Hepatocyte (in vitro differentiated cells): Measurements from ENCODE around the gene DAW1. TPM values are rescaled to one million over a fixed set of nuclear protein-coding genes. Genes with fewer than 3 reads are reported as not detected.
A peak's percentile ranks its signal among the peaks of the same experiment; 100 is the strongest.

Source experiments
- DNase-seq: peaks from one replicate; pipeline ENCODE4 v3.0.0-alpha.2; 2016; ENCODE audit warnings: low spot score
- H2AFZ ChIP-seq: fragments of 200-600 bp; sonication (generic); 2 replicates; pipeline ENCODE4 v1.6.0; 2016; ENCODE audit warnings: antibody characterized with exemption, mild to moderate bottlenecking
- H3K27ac ChIP-seq: fragments of 200-600 bp; sonication (generic); 2 replicates; pipeline ENCODE4 v1.5.1; 2016; ENCODE audit warnings: mild to moderate bottlenecking
- H3K27me3 ChIP-seq: fragments of 200-600 bp; sonication (generic); 2 replicates; pipeline ENCODE4 v1.6.1; 2016
- H3K36me3 ChIP-seq: fragments of 200-600 bp; sonication (generic); replicated peaks from 2 replicates; pipeline ENCODE4 v1.5.1; 2016; ENCODE audit warnings: low read depth; ENCODE audit not compliant: insufficient read depth
- H3K4me1 ChIP-seq: fragments of 200-600 bp; sonication (generic); 2 replicates; pipeline ENCODE4 v1.5.1; 2016; ENCODE audit warnings: mild to moderate bottlenecking, moderate library complexity; ENCODE audit not compliant: insufficient read depth
- H3K4me2 ChIP-seq: fragments of 200-600 bp; sonication (generic); 2 replicates; pipeline ENCODE4 v1.6.0; 2016
- H3K4me3 ChIP-seq: fragments of 200-600 bp; sonication (generic); 2 replicates; pipeline ENCODE4 v1.5.1; 2016; ENCODE audit warnings: mild to moderate bottlenecking
- H3K79me2 ChIP-seq: fragments of 200-600 bp; sonication (generic); 2 replicates; pipeline ENCODE4 v1.6.0; 2017; ENCODE audit warnings: mild to moderate bottlenecking
- H3K9me2 ChIP-seq: fragments of 200-600 bp; sonication (generic); replicated peaks from 2 replicates; pipeline ENCODE4 v1.6.0; 2017; ENCODE audit warnings: mild to moderate bottlenecking; ENCODE audit not compliant: insufficient read depth
- H3K9me3 ChIP-seq: fragments of 200-600 bp; sonication (generic); 2 replicates; pipeline ENCODE4 v1.5.1; 2016; ENCODE audit warnings: low read depth, mild to moderate bottlenecking
- H4K20me1 ChIP-seq: fragments of 200-600 bp; sonication (generic); 2 replicates; pipeline ENCODE4 v1.6.0; 2016; ENCODE audit warnings: mild to moderate bottlenecking; ENCODE audit not compliant: insufficient read depth, poor library complexity, severe bottlenecking
- CTCF ChIP-seq: fragments of 200-600 bp; sonication (generic); IDR thresholded peaks from 2 replicates; pipeline ENCODE4 v1.5.1; 2016; ENCODE audit warnings: antibody characterized with exemption, mild to moderate bottlenecking; ENCODE audit not compliant: poor library complexity
- EZH2 ChIP-seq: fragments of 200-600 bp; sonication (generic); IDR thresholded peaks from 2 replicates; pipeline ENCODE4 v1.6.1; 2016; ENCODE audit warnings: antibody characterized with exemption, mild to moderate bottlenecking, borderline replicate concordance
- EZH2phosphoT487 ChIP-seq: fragments of 200-600 bp; sonication (generic); IDR thresholded peaks from one replicate; pipeline ENCODE4 v1.6.1; 2018; ENCODE audit warnings: antibody characterized with exemption, mild to moderate bottlenecking, low read depth, moderate library complexity; ENCODE audit not compliant: unreplicated experiment, severe bottlenecking
- WGBS: methylation state at CpG from one replicate; pipeline ENCODE4 v1.1.6; 2016; ENCODE audit warnings: low lambda C conversion rate; ENCODE audit errors: missing lambda C conversion rate; 5-methylcytosine and 5-hydroxymethylcytosine counted together
- polyA plus RNA-seq: library from polyadenylated mRNA; unstranded; fragments of >200 nt; fragmentation: Nextera tagmentation; extraction: Ambion mirVana; gene quantifications from 2 replicates; pipeline ENCODE4 v1.2.1, GENCODE V29; 2016
- total RNA-seq: library from RNA; depleted of rRNA; stranded (reverse); fragments of >200 nt; gene quantifications from 2 replicates; pipeline ENCODE4 v1.2.3, GENCODE V29; 2014

DAW1 gene
- total and polyA plus RNA-seq, 2 experiments from 2014 or later = 0.23 to 0.88 TPM

GRCh38 chr2:227846831-227847230, 24.6 kb upstream of the DAW1 start:
- Histone ChIP-seq H3K9me2 (no peaks in the 10 kb centered on the region), H3K79me2 (no peaks in the 10 kb centered on the region), H3K9me3 (no peaks in the 10 kb centered on the region), H3K27me3 (no peaks in the 10 kb centered on the region), H4K20me1 (no peaks in the 10 kb centered on the region), H3K36me3 (no peaks in the 10 kb centered on the region), H3K4me2 (no peak overlapping the region), H2AFZ (no peak overlapping the region), H3K27ac (no peak overlapping the region), H3K4me1 (no peaks in the 10 kb centered on the region), H3K4me3 (no peak overlapping the region)
- WGBS = 77% methylated on average over 1 of the region's 1 CpG
- no peak for DNase-seq
- no peak for TF ChIP-seq CTCF
- no peak for TF ChIP-seq EZH2
- TF ChIP-seq EZH2phosphoT487 = no peak

GRCh38 chr2:227848146-227848545, 23.3 kb upstream of the DAW1 start:
- H3K9me2 ChIP-seq = no peaks in the 10 kb centered on the region
- no peak overlapping the region for H3K4me2 ChIP-seq
- no peak for DNase-seq
- no peaks in the 10 kb centered on the region for H3K36me3 ChIP-seq
- H3K27ac ChIP-seq = peak overlapping the region; percentile 23
- H3K27me3 ChIP-seq = no peaks in the 10 kb centered on the region
- TF ChIP-seq CTCF (no peak), EZH2phosphoT487 (no peak), EZH2 (no peak)
- no peaks in the 10 kb centered on the region for H4K20me1 ChIP-seq
- WGBS = 65% methylated on average over 3 of the region's 3 CpGs
- H3K4me1 ChIP-seq = no peaks in the 10 kb centered on the region
- H2AFZ ChIP-seq = peak overlapping the region; percentile 3
- no peaks in the 10 kb centered on the region for H3K79me2 ChIP-seq
- H3K9me3 ChIP-seq = no peaks in the 10 kb centered on the region
- H3K4me3 ChIP-seq = no peak overlapping the region

GRCh38 chr2:227848586-227848985, 22.8 kb upstream of the DAW1 start:
- H3K9me3 ChIP-seq = no peaks in the 10 kb centered on the region
- no peaks in the 10 kb centered on the region for H3K79me2 ChIP-seq
- H4K20me1 ChIP-seq = no peaks in the 10 kb centered on the region
- H3K27ac ChIP-seq = peak overlapping the region; percentile 64
- H3K36me3 ChIP-seq = no peaks in the 10 kb centered on the region
- 79% methylated on average over 4 of the region's 4 CpGs for WGBS
- peak overlapping the region; percentile 3 for H2AFZ ChIP-seq
- no peaks in the 10 kb centered on the region for H3K27me3 ChIP-seq
- DNase-seq = peak; percentile 22
- TF ChIP-seq CTCF (no peak), EZH2 (no peak), EZH2phosphoT487 (no peak)
- no peak overlapping the region for H3K4me3 ChIP-seq
- H3K4me2 ChIP-seq = no peak overlapping the region
- H3K9me2 ChIP-seq = no peaks in the 10 kb centered on the region
- no peaks in the 10 kb centered on the region for H3K4me1 ChIP-seq

GRCh38 chr2:227849906-227850305, 21.5 kb upstream of the DAW1 start:
- Histone ChIP-seq H3K27me3 (no peaks in the 10 kb centered on the region), H3K27ac (no peak overlapping the region), H3K4me1 (no peaks in the 10 kb centered on the region), H3K36me3 (no peaks in the 10 kb centered on the region), H3K9me2 (no peaks in the 10 kb centered on the region), H3K9me3 (no peaks in the 10 kb centered on the region), H3K79me2 (no peaks in the 10 kb centered on the region), H3K4me3 (no peak overlapping the region), H4K20me1 (no peaks in the 10 kb centered on the region), H3K4me2 (no peak overlapping the region), H2AFZ (no peak overlapping the region)
- no peak for TF ChIP-seq CTCF
- TF ChIP-seq EZH2phosphoT487 = no peak
- TF ChIP-seq EZH2 = no peak
- 70% methylated on average over 1 of the region's 1 CpG for WGBS
- DNase-seq = no peak
